ENCODE data around the gene REPS2. TPM values are rescaled to one million over a fixed set of nuclear protein-coding genes. Genes with fewer than 3 reads are reported as not detected.

REPS2 gene
- total and polyA plus RNA-seq, 9 of the 15 experiments (the other 6 are each of a cell fraction or from before 2014, with no cell fraction given), result 0.01 to 0.07 (median 0.01) TPM; not detected in 3

DNA sequence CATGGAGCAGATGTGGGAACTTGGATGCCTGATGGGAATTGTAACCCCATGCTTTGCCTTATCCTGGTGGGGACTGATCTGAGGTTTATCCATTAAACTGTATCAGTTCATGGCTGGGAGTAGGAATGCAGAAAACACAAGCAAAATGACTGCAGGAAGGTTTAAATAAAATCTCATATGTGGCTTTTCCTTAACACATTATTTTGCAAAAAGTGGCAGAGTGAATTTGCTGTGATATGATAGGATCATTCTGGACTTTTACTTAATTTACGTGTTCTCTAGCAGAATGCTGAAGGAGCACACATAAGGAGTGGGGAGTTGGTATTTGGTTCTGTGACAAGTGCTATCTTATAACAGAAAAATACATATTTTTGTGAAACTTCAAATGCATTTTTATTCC is 34.8 kb downstream of the REPS2 start:
- no peaks in the 10 kb centered on the region for H4K20me1 ChIP-seq (replicated peaks; ENCODE audit: control insufficient read depth, insufficient read depth, low read length)
- WGBS (ENCODE audit: insufficient coverage, low coverage, missing lambda C conversion rate), result 0% methylated on average over 1 of the region's 1 CpG
- no peaks in the 10 kb centered on the region for H3K36me3 ChIP-seq (ENCODE audit: control insufficient read depth, insufficient read depth, low read length)
- H3K4me3 ChIP-seq, result no peak overlapping the region
- POLR2A ChIA-PET, result no interaction called here
- intact Hi-C loops (cut with micrococcal nuclease) (no loop called here), in situ Hi-C loops (cut with MboI) (no loop called here)
- H3K9ac ChIP-seq (ENCODE audit: insufficient read depth in 1 of 2, low read depth in 2 of 2, low read length in 2 of 2), result no peak overlapping the region
- no peak for ATAC-seq
- CTCF ChIA-PET (ENCODE audit: low intra/inter-chr PET ratio), result no interaction called here
- H3K27ac ChIP-seq (ENCODE audit: extremely low read depth, low read depth, low read length), result no peak overlapping the region
- BruUV-seq (replicated peaks), result no TSS peak
- no peak overlapping the region for H3K4me2 ChIP-seq (ENCODE audit: insufficient read depth, low read length)
- no peaks in the 10 kb centered on the region for H3K4me1 ChIP-seq (replicated peaks in 1 of 2; ENCODE audit: control insufficient read depth in 2 of 2, insufficient read depth in 2 of 2, low read length in 2 of 2)
- no peaks in the 10 kb centered on the region for H3K79me2 ChIP-seq (ENCODE audit: control insufficient read depth, insufficient read depth, low read length)
- FAIRE-seq, result no peak
- no peaks in the 10 kb centered on the region for H3K9me1 ChIP-seq (ENCODE audit: control insufficient read depth, insufficient read depth, low read length)
- no peak for DNase-seq (ENCODE audit: extremely low read depth in 1 of 4, low spot score in 3 of 4)
- H2AFZ ChIP-seq (ENCODE audit: low read depth, low read length), result no peak overlapping the region
- no peak for TF ChIP-seq HDAC3 (IDR thresholded peaks at IDR 0.05; ENCODE audit: borderline replicate concordance, partially characterized antibody)
- TF ChIP-seq CBX3 (IDR thresholded peaks at IDR 0.05; ENCODE audit: borderline replicate concordance in 1 of 2, low read length in 2 of 2), result no peak
- TF ChIP-seq TSHZ1 (CRISPR knock-in tag; IDR thresholded peaks at IDR 0.05), result no peak
- TF ChIP-seq SMARCE1 (IDR thresholded peaks at IDR 0.05), result no peak
- TF ChIP-seq SLC30A9 (CRISPR knock-in tag; IDR thresholded peaks at IDR 0.05), result no peak
- TF ChIP-seq, protein P1, sequence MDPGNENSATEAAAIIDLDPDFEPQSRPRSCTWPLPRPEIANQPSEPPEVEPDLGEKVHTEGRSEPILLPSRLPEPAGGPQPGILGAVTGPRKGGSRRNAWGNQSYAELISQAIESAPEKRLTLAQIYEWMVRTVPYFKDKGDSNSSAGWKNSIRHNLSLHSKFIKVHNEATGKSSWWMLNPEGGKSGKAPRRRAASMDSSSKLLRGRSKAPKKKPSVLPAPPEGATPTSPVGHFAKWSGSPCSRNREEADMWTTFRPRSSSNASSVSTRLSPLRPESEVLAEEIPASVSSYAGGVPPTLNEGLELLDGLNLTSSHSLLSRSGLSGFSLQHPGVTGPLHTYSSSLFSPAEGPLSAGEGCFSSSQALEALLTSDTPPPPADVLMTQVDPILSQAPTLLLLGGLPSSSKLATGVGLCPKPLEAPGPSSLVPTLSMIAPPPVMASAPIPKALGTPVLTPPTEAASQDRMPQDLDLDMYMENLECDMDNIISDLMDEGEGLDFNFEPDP (CRISPR knock-in tag; IDR thresholded peaks at IDR 0.05), result no peak
- H3K9me3 ChIP-seq (replicated peaks; ENCODE audit: control insufficient read depth, insufficient read depth, low read depth, low read length), result no peaks in the 10 kb centered on the region
- no peaks in the 10 kb centered on the region for H3K27me3 ChIP-seq (ENCODE audit: control insufficient read depth in 2 of 2, insufficient read depth in 2 of 2, low read length in 2 of 2)
